ENCODE data around the gene ASB10. TPM values are rescaled to one million over a fixed set of nuclear protein-coding genes. Genes with fewer than 3 reads are reported as not detected.

The ASB10 gene
- total and polyA plus RNA-seq, 2 donors (not counting 1 experiment from before 2014, with no cell fraction given): not detected

DNA sequence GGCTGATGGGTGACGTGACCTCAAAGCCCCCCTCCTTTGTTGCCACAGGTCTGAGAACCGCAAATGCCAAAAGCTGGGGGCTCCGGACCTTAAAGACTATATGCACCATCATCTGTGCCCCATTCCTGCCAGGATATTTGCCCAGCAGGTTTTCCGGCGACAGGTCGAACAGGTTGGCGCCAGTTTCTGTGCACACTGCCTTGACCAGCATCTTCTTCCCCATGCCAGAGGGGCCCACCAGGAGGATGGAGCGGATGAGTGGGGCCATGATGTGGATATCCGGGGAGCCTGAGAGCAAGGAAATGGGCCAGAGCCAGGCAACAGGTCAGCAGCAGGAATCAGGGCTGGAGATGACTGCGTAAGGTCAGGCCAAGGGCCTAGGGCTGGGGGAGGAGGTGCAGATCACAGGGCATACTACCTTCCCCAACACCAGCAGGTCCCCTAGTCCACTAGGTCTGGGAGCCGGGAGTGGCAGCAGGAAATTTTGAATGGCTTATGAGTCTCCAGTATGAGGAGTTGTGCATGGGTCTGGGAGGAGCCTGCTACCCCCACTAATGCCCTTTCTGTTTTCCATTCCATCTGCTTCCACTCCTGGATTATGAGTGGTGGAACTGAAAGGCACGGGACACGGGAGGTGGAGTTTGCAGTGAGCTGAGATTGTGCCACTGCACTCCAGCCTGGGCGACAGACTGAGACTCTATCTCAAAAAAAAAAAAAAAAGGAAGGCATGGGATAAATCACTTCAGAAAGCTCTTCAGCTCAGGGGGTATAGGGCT is 6.3 kb upstream of the ASB10 start:
- no peaks in the 10 kb centered on the region for H3K36me3 ChIP-seq (ENCODE audit: control insufficient read depth, insufficient read depth, low read length)
- H2AFZ ChIP-seq (ENCODE audit: low read length): no peak overlapping the region
- H3K4me3 ChIP-seq (replicated peaks in 1 of 4; ENCODE audit: control extremely low read depth in 1 of 4, insufficient read depth in 1 of 4, low read depth in 3 of 4, low read length in 4 of 4): no peak overlapping the region
- H4K20me1 ChIP-seq (ENCODE audit: control insufficient read depth, extremely low read depth, insufficient read depth, low read length): no peaks in the 10 kb centered on the region
- H3K79me2 ChIP-seq (ENCODE audit: control insufficient read depth, insufficient read depth, low read length): no peaks in the 10 kb centered on the region
- H3K4me1 ChIP-seq (ENCODE audit: control insufficient read depth, extremely low read depth, insufficient read depth, low read length): no peaks in the 10 kb centered on the region
- DNase-seq (ENCODE audit: low read depth in 2 of 2): no peak
- H3K27me3 ChIP-seq (ENCODE audit: control insufficient read depth, insufficient read depth, low read length): peaks cover 25% of the 10 kb centered on the region
- no peaks in the 10 kb centered on the region for H3K9me3 ChIP-seq (ENCODE audit: control insufficient read depth, insufficient read depth, low read depth, low read length)
- no peak overlapping the region for H3K27ac ChIP-seq (ENCODE audit: insufficient read depth, low read length)
- no peak for TF ChIP-seq EZH2 (IDR thresholded peaks at IDR 0.05; ENCODE audit: low read length, missing control alignments)
- TF ChIP-seq, protein P1, sequence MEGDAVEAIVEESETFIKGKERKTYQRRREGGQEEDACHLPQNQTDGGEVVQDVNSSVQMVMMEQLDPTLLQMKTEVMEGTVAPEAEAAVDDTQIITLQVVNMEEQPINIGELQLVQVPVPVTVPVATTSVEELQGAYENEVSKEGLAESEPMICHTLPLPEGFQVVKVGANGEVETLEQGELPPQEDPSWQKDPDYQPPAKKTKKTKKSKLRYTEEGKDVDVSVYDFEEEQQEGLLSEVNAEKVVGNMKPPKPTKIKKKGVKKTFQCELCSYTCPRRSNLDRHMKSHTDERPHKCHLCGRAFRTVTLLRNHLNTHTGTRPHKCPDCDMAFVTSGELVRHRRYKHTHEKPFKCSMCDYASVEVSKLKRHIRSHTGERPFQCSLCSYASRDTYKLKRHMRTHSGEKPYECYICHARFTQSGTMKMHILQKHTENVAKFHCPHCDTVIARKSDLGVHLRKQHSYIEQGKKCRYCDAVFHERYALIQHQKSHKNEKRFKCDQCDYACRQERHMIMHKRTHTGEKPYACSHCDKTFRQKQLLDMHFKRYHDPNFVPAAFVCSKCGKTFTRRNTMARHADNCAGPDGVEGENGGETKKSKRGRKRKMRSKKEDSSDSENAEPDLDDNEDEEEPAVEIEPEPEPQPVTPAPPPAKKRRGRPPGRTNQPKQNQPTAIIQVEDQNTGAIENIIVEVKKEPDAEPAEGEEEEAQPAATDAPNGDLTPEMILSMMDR (conservative IDR thresholded peaks at IDR 0.05 in 1 of 2, IDR thresholded peaks at IDR 0.05 in 1 of 2; ENCODE audit: low read depth in 1 of 2, low read length in 2 of 2): no peak
- no peak overlapping the region for H3K4me2 ChIP-seq (ENCODE audit: extremely low read depth, insufficient read depth, low read length)
- H3K9ac ChIP-seq (ENCODE audit: insufficient read depth, low read length): no peak overlapping the region

DNA sequence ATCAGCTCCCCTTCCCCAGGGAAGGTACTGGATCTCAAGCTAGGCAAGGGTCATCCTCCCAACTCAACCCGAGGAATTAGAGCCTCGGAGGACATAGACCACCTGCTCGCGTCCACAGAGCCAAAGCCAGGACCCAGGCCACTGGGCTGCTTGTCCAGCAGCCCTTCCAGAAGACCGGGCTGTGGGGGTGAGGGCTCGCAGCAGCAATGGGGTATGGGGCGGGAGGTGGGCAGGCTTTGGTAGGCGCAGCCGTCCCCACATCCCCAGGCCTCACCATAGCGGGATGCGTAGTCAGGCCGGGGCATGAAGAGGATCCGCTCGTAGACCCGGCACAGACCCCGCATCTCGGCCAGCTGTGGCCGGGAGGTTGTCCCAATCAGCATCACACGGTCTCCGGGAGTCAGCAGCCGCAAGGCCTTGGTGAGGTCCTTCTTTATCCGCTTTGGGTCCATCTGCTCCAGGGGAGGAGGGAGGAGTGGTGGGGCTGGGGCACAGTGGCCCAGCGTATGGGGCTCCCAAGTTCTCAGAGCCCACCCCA is 5.0 kb upstream of the ASB10 start:
- TF ChIP-seq, protein P1 (conservative IDR thresholded peaks at IDR 0.05 in 1 of 2, IDR thresholded peaks at IDR 0.05 in 1 of 2; ENCODE audit: low read depth in 1 of 2, low read length in 2 of 2): no peak
- no peak for TF ChIP-seq EZH2 (IDR thresholded peaks at IDR 0.05; ENCODE audit: low read length, missing control alignments)
- H3K4me2 ChIP-seq (ENCODE audit: extremely low read depth, insufficient read depth, low read length): no peak overlapping the region
- no peaks in the 10 kb centered on the region for H3K36me3 ChIP-seq (ENCODE audit: control insufficient read depth, insufficient read depth, low read length)
- peaks cover 28% of the 10 kb centered on the region for H3K27me3 ChIP-seq (ENCODE audit: control insufficient read depth, insufficient read depth, low read length)
- DNase-seq (ENCODE audit: low read depth in 2 of 2): no peak
- no peak overlapping the region for H3K27ac ChIP-seq (ENCODE audit: insufficient read depth, low read length)
- H3K4me3 ChIP-seq (replicated peaks in 1 of 4; ENCODE audit: control extremely low read depth in 1 of 4, insufficient read depth in 1 of 4, low read depth in 3 of 4, low read length in 4 of 4): no peak overlapping the region
- no peaks in the 10 kb centered on the region for H3K9me3 ChIP-seq (ENCODE audit: control insufficient read depth, insufficient read depth, low read depth, low read length)
- no peaks in the 10 kb centered on the region for H3K79me2 ChIP-seq (ENCODE audit: control insufficient read depth, insufficient read depth, low read length)
- H3K9ac ChIP-seq (ENCODE audit: insufficient read depth, low read length): no peak overlapping the region
- no peaks in the 10 kb centered on the region for H4K20me1 ChIP-seq (ENCODE audit: control insufficient read depth, extremely low read depth, insufficient read depth, low read length)
- H3K4me1 ChIP-seq (ENCODE audit: control insufficient read depth, extremely low read depth, insufficient read depth, low read length): no peaks in the 10 kb centered on the region
- H2AFZ ChIP-seq (ENCODE audit: low read length): no peak overlapping the region

DNA sequence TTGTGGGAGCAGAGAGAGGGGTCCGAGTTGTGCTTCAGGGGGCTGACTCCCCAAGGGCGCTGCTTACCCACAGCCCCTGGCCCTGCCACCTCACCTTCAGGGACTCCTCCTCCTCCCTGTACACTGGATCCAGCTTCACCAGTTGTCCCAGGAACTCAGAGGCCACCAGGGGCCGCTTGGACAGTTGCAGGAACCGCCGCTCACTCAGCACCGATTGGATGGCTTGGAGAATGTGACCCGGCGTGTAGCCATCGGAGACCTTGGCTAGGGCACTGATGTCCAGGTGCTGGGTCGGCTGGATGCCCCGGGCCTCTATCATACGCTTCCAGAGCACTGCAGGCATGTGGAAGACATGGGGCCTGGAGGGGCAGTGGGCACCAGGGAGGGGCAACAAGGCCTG is 4.5 kb upstream of the ASB10 start:
- no peak for DNase-seq (ENCODE audit: low read depth in 2 of 2)
- Histone ChIP-seq H2AFZ (ENCODE audit: low read length) (no peak overlapping the region), H3K4me2 (ENCODE audit: extremely low read depth, insufficient read depth, low read length) (no peak overlapping the region), H3K27ac (ENCODE audit: insufficient read depth, low read length) (no peak overlapping the region), H3K9ac (ENCODE audit: insufficient read depth, low read length) (no peak overlapping the region), H3K9me3 (ENCODE audit: control insufficient read depth, insufficient read depth, low read depth, low read length) (no peaks in the 10 kb centered on the region), H4K20me1 (ENCODE audit: control insufficient read depth, extremely low read depth, insufficient read depth, low read length) (no peaks in the 10 kb centered on the region), H3K4me3 (replicated peaks in 1 of 4; ENCODE audit: control extremely low read depth in 1 of 4, insufficient read depth in 1 of 4, low read depth in 3 of 4, low read length in 4 of 4) (no peak overlapping the region), H3K4me1 (ENCODE audit: control insufficient read depth, extremely low read depth, insufficient read depth, low read length) (no peaks in the 10 kb centered on the region), H3K79me2 (ENCODE audit: control insufficient read depth, insufficient read depth, low read length) (no peaks in the 10 kb centered on the region), H3K36me3 (ENCODE audit: control insufficient read depth, insufficient read depth, low read length) (no peaks in the 10 kb centered on the region), H3K27me3 (ENCODE audit: control insufficient read depth, insufficient read depth, low read length) (peaks cover 25% of the 10 kb centered on the region)
- TF ChIP-seq, protein P1 (conservative IDR thresholded peaks at IDR 0.05 in 1 of 2, IDR thresholded peaks at IDR 0.05 in 1 of 2; ENCODE audit: low read depth in 1 of 2, low read length in 2 of 2): no peak
- no peak for TF ChIP-seq EZH2 (IDR thresholded peaks at IDR 0.05; ENCODE audit: low read length, missing control alignments)

All from fibroblast of lung (primary cell).